Activated CD4-positive, CD25-positive, alpha-beta regulatory T cell (primary cell): ENCODE data around the gene SPINT1.
A peak's percentile ranks its signal among the peaks of the same experiment; 100 is the strongest.
"Not testable (repeated sequence)": the region's sequence is repeated elsewhere in the genome, so short reads cannot be mapped to it uniquely, and the experiment has no call there.

Experiments
- DNase-seq, 4 experiments: peaks; one replicate each; lab custom pipeline; 2025; lab: John Stamatoyannopoulos, UW

The SPINT1 gene

DNA sequence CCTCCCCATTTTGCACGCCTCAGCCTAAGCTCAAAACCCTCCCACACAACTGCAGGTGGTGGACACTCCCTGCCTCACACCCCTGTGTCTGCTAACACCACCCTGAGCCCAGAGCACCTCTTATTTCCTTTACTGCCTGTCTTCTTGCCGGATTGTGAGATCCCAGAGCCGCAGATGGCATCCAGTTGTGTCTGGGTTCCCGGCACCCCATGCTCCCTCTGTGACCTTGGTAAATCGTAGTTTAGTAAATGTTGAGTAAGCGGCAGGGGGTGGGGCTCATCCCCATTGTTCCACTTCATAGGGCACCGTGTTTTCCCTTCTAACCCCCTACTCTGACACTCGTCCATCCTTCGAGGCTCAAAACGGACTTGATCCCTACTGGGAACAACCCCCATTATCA, 14.9 kb downstream of the SPINT1 start:
- no peak for DNase-seq

DNA sequence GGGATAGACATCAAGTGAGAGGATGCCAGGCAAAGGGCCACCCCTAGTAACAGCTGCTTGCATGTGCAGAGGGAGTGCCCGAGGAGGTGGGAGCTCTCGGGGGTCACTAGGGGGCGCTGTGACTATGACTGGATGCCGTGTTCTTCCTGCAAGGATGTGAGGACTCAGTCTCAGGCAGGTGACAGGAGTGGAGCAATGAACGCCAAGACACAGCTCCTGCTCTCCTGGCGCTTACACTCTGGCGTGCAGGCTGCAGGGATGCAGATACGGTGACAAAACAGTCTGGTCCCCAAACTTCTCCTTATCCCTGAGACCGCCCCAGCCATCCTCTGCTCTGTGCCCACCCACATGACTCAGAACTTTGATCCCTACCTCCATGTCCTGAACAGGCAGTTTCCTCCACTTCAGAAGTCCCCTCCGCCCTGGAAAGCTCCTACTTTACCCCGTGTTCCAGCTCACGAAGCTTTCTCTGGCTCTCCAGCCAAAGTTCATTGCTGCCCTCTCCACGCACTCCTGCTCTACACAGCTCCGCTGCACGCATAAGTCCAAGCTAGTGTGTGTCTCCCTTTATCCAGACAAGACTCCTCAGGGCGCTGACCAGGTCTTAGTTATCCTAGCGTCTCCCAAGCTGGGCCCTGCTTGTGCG, 15.5 kb downstream of the SPINT1 start:
- peak; percentile 52 to 70 (median 65) for DNase-seq

DNA sequence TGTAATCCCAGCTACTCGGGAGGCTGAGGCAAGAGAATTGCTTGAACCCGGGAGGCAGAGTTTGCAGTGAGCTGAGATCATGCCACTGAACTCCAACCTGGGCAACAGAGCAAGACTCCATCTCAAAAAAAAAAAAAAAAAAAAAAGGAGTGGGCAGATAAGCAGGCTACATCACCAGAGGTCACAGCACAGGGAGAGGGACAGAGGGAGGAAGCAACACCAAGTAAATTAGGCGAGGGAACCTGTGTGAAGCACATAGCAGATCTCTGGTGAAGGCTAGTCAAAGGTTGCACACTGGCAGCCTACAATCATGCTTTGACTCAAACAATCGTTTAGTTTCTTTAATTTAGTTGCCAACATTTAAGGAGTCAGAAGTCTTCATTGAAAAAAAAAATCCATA, 17.3 kb downstream of the SPINT1 start:
- not testable (repeated sequence) for DNase-seq

DNA sequence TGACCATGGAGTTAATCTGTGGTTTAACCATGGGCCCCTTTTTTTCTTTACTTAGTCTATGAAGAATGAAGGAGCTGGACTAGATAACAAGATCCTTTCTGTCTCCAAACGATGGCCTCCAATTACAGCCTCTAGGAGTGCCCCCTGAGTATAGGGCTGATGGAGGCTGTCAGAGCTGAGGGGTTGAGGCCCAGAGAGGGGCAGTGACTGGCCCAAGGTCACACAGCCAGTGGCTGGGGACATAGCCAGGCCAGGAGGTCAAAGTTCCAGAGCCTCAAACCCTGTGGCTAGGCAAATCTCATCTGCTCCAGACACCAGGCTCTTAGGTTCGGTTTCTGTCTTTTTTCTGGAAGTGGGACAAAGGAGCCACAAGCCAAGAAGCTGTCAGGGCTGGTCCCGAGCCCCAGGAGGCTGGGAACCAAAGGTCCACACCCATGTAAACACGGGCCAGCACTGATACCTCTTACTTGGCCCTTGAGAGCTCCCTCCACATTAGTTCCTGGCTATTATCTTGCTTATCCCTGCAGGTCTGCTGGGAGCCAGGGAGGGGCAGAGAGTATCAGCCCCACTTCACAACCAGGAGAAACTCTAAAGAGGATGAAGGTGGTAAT, 19.9 kb downstream of the SPINT1 start:
- DNase-seq: no peak

DNA sequence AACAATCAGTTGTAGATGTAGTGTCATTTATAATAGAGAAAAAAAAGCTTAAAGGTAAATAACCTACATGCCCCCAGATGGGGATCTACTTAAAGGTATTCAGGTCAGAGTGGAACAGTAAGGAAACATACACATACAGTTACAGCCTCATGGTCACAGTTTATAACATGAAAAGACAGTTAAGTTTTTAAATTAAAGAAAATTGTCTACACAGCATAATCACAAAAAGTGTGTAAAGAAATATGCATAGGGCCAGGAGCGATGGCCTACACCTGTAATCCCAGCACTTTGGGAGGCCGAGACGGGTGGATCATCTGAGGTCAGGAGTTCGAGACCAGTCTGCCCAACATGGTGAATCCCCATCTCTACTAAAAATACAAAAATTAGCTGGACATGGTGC, 23.4 kb downstream of the SPINT1 start:
- no peak for DNase-seq

DNA sequence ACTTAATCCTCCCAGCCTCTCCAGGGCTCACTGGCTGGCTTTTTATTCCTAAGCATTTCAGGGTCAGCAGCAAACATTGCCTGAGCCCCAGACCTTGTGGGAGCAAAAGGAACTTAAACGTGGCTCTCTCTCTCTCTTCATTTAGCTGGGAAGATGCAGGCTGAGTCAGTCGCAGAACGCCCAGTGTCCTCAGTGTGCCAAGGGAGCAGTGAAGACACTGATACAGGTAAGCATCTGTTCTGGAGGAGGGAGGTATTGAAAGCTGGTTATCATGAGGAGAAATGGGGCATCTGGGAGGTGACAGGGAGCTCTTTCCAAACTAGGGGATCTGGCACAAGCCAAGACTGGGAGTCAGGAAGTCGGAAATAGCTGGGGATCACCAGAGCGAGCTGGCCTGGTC, 25.8 kb downstream of the SPINT1 start:
- DNase-seq: no peak

DNA sequence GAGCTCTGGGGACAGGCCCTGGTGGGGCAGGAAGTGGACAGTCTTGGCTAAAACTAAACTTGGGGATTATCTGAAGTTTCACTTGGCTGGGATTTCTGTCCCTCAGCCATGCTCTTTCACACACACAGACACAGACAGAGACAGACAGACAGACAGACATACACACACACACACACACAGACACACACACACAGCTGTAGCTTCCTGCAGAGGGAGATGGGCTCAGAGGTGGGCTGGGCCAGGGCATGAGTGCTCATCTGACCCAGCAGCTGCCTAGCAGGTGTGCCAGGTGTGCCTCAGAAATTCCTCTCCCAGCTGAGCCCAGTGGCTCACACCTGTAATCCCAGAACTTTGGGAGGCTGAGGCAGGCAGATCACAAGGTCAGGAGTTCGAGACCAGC, 26.9 kb downstream of the SPINT1 start:
- no peak for DNase-seq

DNA sequence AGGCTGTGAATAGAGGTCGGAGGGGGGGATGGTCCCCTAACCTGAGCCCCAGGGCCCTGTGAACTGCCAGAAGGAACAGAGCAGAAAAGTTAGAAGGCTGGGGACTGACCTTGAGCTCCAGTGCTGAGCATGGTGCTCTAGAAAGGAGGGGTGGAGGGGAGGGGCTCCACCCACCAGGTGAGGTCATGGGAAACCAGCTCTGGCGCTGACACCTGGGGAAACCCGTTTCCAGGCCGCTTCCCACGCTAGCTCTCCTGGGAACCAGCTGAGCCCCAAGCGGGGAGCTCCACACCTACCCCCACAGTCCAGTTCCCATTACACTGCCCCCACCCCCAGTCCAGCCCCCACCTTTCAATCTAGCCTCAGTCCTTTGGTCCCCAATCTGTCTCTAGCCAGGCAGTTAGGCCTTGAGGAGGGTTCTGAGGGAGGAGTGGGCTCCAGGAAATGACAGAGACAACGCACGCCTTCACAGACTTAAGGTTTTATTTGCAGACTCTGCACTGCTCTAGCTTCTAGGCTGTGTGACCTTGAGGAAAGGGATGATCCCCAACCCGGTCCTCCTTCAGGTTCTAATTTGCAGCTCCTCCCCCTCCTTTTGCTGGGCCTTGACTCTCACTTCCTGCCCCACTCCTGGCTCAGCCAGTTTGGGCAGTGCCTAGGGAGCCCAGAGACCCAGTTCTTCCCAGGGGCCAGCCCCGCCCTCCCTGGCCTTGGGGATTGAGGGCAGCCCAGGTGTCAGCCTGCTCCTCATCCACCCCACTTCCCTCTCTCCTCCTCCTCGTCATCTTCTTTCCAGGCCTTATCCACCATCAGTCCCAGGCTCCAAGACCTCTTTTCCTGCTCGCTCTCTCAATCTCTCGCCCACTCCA, 28.1 kb downstream of the SPINT1 start:
- DNase-seq: no peak

DNA sequence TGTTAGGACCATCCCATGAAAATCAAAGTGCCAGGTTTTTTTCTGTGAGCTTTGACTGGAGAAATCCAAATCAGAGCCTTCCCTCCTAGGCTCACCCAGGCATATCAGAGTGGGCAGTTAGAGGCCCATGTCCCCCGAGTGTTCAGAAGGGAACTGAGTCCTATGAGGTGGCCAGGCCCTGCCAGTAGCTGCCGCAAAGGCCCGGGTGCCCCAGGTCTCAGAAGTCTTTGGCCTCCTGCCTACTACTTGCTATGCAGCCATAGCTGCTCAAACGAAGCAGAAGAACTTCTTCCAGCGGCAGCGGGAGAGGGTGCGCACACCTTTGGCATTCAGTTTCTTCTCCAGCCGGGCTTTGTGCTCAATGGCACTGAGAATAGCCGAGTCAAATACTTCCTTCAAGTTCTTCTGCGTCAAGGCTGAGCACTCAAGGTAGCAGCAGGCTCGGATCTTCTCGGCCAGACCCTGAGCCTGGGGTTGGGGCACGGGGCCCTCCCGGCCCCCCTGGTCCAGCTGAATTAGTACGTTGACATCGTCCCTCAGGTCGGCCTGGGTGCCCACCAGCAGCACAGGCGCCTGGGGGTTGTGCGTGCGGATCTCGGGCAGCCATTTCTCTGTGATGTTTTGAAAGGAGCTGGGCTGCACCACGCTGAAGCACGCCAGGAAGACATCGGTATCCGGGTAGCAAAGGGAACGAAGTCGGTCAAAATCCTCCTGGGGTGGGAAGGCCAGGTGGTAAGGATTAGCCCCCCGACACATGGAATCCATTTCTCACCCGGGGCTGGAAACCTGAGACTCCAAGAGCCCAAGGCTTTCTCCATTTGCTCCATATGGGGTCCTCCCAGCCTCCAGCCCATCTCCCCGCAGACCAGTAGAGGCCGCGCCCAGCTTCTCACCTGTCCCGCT, 29.2 kb downstream of the SPINT1 start:
- no peak for DNase-seq

DNA sequence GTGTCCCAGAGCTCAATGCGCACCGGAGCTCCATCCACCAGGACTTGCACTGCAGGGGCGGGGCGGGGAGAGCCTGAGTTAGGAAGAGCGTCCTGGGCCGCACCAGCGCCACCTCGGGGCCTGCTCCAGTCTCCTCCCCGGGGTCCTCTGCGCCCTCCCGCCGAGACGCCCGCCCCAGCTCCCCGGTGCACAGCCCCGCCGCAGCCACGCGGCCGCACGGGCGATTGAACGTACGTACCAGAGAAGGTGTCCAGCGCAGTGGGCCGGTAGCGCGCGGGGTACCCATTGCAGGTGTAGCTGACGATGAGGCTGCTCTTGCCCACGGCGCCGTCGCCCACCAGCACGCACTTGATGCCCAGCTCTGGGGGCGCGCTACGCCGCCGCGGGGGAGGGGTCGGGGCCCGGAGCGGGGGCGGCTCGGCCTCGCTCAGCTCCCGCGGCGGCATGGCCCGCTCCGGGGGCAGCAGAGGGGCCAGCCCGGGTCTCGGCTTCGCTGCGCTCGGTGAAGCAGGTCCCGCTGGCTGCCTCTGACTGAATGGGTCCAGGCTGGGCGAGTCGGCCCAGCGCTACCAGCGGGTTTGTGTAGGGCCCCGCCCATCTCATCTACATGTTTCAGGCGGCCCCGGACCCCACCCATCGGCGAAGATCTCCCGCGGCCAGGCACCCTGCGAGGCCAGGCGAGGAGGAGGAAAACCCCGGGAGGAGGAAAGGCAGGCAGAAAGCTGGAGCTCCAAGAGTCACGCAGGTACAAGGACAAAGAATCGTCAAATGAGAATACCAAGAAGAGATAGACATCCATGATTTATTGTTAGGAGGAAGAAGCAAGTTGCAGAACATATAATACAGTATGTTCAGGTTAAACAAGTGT, 30.1 kb downstream of the SPINT1 start, which contains the start of gene RHOV:
Gene RHOV (minus strand): TSS at position 541 of the 868 bp plus-strand sequence. CDS start 95 bp downstream, at position 446.
- DNase-seq: peak in 2 of 4 experiments; percentile 13 to 19

DNA sequence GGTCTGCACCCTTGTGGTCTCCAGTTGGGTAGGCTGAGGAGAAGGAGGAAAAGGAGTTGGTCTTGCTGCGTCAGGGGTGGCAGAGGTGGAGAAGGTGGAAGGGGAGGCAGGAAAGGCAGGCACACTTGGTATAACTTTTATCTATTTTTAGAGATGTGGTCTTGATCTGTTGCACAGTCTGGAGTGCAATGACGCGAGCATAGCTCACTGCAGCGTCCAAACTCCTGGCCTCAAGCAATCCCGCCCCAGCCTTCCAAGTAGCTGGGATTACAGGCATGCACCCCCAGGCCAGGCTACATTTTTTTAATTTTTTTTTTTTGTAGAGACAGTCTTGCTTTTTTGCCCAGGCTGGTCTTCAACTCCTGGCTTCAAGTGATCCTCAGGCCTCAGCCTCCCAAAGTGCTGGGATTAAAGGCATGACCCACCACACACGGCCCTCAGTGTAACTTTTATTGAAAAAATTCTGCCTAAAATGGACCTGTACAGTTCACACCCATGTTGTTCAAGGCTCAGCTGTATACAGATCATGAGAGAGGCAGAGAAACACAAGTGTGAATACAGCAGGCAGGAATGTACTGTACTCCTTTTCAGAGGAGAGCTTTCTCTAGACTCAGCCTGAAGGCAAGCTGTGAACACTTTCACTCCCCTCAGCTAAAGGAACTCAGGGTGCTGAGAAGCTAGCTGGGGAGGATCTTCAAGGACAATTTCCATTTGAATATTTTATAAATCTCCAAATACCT, 32.3 kb downstream of the SPINT1 start:
- no peak for DNase-seq

DNA sequence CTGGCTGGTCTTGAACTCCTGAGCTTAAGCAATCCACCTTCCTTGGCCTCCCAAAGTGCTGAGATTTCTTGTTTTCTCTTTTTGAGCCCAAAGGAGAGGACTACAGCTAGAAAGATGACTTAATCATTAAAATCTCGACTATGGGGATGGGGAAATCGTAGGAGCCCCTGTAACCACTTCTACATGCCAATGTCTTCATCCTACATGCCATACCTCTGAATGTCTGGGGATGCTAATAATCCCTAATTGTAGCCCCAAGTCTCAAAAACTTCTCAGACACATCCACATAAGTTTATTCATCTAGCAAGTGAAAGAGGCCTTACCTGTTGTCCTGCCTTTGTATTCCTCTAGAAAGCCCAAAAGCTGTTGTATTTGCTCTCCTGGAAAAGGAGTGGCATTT, 33.8 kb downstream of the SPINT1 start:
- DNase-seq: no peak

DNA sequence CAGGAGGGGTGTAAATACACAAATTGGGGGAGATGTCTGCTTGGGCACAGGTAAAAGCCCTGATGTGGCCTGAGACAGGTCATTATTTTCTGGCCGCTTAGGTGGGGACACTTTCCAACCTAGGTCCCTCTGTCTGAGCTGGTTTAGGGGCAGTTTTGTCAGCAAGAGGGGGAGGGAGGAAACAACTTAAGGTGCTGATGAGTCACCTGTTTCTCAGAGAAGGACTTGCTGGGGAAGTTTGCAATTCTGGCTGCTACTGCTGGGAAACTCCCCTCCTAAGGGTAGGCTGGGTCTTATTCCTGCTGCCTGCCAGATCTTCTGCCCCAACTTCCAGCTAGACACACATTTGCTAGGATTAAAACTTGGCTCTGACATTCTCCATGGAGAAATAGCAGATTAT, 34.9 kb downstream of the SPINT1 start:
- no peak for DNase-seq

DNA sequence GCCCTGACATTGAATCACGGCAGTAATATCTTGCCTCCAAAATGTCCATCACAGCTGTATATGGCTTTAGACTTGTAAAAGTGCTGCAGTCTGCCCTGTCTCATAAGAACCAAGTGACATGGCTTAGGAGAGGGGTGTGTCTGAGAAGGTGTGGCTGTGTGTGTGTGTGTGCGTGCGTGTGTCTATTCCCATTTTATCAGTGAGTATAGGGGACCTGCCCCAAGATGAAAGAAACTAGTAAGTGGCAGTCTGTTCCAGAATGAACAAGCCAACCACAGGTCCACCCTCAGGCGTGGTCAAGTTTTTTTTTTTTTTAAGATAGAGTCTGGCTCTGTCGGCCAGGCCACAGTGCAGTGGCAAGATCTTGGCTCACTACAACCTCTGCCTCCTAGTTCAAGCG, 35.8 kb downstream of the SPINT1 start:
- no peak for DNase-seq

DNA sequence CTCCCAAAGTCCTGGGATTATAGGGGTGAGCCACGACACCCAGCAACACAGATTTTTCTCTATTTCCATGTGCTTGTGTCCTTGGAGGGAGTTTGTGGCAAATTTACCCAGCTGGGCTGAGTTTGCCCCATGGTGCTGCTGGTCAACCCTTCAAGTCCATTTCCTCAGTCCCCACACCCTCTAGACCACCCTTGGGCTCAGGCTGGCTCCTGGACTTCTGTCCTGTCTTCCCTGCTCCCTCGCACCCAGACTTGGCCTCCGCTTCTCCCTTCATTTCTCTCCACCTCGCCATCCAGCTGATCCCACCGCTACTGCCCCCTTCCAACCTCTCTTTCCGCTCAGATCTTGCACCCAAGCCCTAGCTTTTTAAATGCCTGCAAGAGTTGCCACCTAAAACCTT, 37.5 kb downstream of the SPINT1 start:
- DNase-seq: no peak

DNA sequence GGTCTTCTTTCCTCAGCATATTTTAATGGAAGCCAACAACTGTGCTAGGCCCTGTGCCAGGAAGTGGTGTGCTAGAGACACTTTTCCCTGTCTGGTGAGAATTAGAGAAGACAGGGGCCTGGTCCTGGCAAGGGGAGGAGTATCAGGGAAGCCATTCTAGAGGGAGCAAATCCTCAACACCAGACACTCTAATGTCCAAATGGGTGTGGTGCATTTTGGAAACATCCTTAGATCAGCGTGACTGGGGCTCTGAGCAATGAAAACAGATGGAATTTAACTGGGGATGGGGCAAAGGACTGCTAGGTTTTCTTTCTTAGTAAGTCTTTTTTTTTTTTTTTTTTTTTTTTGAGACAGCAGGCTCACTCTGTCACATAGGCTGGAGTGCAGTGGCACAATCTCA, 42.7 kb downstream of the SPINT1 start:
- DNase-seq: no peak

DNA sequence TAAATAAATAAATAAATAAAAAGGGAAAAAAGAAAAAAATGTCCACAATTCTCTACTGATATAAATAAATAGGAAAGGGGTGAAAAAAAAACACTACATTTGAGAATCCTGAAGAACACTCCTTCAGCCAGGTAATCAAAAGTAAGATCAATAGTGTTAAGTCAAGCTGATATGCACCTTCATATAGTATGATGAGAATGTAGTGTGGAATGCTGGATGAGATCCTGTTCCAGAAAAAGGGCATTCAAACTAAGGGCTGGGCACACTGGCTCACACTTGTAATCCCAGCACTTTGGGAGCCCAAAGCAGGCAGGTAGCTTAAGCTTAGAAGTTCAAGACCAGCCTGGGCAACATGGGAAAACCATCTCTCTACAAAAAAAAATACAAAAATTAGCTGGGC, 45.3 kb downstream of the SPINT1 start:
- DNase-seq: no peak

DNA sequence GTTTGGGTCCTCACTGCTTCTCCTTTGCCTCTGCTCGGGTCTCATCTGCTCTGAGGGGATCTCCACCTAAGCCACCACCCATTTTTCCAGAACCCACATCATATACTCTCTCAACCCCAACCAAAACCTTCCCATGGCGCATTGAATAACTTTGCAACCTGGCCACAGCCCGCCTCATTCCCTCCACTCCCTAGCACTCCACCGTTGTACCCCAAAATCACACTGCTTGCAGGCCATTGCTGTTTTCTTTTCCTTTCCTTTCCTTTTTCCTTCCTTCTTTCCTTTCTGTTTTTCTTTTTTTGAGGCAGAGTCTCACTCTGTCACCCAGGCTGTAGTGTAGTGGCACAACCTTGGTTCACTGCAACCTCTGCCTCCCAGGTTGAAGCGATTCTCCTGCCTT, 47.3 kb downstream of the SPINT1 start:
- DNase-seq: no peak

DNA sequence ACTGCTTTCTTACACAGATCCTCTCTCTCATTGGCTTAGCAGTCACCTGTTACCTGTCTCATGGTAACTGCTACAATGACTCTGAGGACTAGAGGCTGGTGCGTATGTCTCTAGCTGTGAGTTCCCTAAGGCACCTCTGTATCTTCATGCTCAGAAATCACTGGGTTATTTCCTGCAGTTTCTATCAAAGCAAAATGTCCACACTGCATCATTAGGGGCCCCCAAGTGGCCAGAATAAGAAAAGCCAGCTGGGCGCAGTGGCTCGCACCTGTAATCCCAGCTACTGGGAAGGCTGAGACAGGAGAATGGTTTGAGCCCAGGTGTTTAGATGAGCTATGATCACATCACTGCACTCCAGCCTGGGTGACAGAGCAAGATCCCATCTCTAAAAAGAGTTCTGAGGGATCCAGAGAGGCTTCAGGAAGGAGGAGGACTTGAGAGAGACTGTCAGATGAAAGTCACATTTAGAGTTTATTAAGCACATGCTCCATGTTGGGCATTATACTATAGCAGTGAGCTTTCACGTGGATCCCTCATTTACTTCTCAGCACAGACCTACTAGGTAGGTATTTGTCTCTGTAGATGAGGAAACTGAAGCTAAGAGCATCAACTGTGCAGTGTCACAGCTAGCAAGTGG, 48.1 kb downstream of the SPINT1 start:
- no peak for DNase-seq
